GM12864 (cell line): ENCODE measurements around the gene AKNA.

ENCODE experiments used
- DNase-seq: peaks from one replicate; pipeline ENCODE4 v3.0.0-alpha.2; 2011; ENCODE audit warnings: low read depth
- H3K4me3 ChIP-seq: 2 replicates; pipeline ENCODE4 v1.5.1; 2011; ENCODE audit warnings: mild to moderate bottlenecking, low read depth, low read length, control low read depth
- TF ChIP-seq, protein P1 (sequence below): IDR thresholded peaks from 2 replicates; pipeline ENCODE4 v1.5.1; 2011; ENCODE audit warnings: low read depth, mild to moderate bottlenecking, moderate library complexity, low read length, control low read depth, inconsistent platforms; ENCODE audit errors: missing control alignments

The AKNA gene

DNA sequence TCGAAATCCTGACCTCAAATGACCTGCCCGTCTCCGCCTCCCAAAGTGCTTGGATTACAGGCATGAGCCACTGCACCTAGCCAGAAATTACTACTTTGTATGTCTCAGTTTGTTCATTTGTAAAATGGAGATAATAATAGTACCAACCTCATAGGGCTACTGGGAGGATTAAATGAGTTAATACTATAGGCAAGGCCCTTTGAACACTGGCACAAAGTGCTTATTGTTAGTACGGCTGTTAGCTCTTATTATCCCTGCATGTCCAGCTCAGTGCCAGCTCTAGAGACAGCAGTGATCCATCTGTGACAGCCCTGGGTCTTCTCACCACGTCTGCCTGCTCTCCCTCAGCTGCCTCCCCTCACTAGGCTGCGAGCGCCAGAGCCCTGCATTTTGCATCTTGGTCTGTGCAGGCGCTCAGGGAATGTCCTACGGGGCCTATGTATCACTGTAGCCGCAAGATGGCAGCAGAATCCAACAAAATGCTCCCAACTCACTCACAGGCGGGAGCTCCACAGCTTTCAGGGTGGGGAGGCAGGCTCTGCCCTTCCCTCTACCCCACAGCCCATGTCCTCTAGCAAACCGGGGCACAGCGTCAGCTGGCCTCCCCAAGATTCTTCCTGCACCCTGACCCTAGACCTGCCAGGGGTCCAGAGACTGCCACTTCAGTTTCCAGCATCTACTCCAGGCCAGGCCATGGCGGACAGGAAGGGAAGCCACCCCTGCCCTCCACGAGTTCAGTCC, 17.7 kb upstream of the AKNA start:
- no peak overlapping the region for H3K4me3 ChIP-seq
- no peak for DNase-seq
- TF ChIP-seq, protein P1, sequence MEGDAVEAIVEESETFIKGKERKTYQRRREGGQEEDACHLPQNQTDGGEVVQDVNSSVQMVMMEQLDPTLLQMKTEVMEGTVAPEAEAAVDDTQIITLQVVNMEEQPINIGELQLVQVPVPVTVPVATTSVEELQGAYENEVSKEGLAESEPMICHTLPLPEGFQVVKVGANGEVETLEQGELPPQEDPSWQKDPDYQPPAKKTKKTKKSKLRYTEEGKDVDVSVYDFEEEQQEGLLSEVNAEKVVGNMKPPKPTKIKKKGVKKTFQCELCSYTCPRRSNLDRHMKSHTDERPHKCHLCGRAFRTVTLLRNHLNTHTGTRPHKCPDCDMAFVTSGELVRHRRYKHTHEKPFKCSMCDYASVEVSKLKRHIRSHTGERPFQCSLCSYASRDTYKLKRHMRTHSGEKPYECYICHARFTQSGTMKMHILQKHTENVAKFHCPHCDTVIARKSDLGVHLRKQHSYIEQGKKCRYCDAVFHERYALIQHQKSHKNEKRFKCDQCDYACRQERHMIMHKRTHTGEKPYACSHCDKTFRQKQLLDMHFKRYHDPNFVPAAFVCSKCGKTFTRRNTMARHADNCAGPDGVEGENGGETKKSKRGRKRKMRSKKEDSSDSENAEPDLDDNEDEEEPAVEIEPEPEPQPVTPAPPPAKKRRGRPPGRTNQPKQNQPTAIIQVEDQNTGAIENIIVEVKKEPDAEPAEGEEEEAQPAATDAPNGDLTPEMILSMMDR, result peak; percentile 83

DNA sequence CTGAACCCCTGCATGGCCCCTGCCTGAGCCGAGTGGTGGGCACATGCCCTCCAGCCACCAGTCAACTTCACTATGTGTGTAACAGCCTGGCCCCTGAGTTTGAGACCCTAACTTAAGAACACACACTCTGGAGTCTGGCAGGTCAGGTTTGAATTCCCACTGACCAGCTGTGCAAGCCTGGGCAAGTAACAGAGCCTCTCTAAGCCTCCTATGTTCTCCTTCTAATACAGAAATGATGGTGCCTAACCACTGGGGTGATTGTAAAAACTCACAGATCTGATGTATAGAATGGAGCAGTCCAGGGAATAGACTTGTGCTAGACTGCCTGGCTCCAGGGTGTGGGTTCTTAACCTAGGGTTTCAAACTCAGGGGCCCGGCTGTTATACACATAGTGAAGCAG, 16.7 kb upstream of the AKNA start:
- DNase-seq, result no peak
- TF ChIP-seq, protein P1, result no peak
- no peak overlapping the region for H3K4me3 ChIP-seq

DNA sequence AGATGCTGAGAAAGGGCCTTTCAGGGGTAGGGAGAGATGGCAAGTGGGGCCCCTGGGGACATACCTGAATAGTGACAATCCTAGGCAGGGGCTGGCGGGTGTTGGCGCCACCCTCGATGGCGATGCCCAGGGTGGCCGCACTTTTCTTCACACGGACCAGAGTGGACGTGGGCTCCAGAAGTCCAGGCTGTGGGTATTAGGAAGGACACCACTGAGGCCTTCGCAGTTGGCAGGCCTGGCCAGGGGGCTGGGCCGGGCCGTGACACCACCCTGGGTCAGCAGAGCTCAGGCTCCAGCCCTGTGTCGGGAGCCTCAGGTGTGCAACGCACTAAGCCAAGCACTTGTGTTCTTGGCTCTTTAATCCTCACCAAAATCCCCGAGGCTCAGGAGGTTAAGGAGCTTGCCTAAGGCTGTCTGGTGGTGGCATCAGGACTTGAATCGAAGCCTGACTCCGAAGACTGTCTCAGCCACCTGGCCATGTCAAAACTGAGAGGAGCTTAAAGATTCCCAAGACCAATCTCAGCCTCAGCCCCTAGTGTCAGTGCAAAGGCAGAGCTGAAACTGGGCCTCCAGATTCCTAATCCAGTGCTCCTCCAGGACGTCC, 15.5 kb upstream of the AKNA start:
- DNase-seq, result no peak
- TF ChIP-seq, protein P1, result no peak

DNA sequence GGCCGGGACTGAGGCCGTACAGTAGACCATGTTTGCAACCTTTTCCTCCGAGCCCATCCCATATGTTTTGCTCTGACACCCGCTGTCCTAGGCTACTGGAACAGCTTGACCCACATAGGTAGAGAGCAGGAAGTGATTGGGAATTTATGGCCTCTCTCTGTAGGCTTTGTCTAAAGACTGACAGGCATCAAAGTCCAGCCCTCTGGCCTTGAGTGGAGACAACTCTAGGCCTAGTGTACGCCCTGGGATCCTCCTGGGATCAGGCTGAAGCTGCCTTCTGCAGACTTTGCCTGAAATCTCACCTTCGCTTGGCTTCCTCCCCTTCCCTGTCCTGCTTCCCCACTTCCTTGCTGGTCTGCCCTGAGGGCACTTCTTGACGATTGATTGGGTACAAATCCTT, 13.6 kb upstream of the AKNA start:
- H3K4me3 ChIP-seq, result no peak overlapping the region
- DNase-seq, result no peak
- TF ChIP-seq, protein P1, result no peak

More for the DNA sequence above, 15.5 kb upstream of the AKNA start:
- no peak overlapping the region for H3K4me3 ChIP-seq

DNA sequence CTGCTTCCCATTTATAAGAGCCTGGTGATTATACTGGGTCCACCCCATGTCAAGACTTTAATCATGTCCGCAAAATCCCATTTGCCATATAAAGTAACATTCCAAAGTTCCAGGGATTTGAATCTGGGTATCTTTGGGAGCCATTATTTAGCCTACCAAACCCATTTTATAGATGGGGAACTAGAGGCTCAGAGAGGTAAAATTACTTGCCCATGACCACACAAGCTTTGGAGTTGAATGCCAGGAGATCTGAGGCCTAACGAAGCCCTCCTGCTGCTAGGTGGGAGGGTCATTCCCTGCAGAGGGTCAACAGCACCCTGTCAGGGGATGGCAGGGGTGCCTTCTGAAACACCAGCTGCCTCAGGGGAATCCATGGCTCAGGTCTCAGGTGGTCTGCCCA, 13.0 kb upstream of the AKNA start:
- DNase-seq, result no peak
- H3K4me3 ChIP-seq, result no peak overlapping the region
- TF ChIP-seq, protein P1, result no peak

DNA sequence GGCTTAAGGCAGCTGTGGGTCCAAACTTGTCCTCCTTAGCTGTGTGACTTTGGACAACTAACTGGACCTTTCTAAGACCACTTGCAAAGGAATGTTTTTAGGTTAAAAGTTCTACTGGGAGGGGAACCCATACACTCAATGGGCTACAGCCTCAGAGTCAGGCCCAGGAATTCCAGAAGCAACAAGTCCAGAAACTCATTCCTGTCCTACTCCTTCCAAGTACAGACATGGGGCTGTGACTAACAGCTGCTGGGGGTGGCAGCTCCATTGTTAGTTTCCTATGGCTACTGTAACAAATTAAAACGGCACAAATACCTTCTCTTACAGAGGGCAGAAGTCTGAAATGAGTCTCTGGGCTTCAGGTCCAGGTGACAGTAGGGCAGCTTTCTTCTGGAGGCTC, 12.4 kb upstream of the AKNA start:
- no peak for DNase-seq
- no peak overlapping the region for H3K4me3 ChIP-seq
- TF ChIP-seq, protein P1, result no peak

DNA sequence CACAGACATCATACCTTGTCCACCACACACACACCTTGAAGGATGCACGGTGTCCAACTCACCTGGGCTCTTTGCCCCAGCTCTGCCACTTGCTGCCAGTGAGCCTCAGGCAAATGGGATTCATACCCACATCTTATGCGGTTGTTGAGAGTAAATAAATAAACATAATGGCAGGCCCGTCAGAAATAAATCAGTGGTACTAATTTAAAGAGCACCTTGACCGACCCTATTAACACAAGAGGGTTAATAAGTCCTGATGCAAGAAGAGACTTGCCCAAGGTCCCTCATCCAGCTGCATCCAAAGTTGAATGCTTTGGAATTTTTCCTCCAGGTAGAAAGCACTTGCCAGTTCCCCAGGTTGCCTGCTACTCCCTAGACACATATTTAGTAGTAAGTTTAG, 11.6 kb upstream of the AKNA start:
- DNase-seq, result no peak
- TF ChIP-seq, protein P1, result no peak

More for the DNA sequence above, 11.6 kb upstream of the AKNA start:
- no peak overlapping the region for H3K4me3 ChIP-seq
